ENCODE data around the gene DPP10.

DNA sequence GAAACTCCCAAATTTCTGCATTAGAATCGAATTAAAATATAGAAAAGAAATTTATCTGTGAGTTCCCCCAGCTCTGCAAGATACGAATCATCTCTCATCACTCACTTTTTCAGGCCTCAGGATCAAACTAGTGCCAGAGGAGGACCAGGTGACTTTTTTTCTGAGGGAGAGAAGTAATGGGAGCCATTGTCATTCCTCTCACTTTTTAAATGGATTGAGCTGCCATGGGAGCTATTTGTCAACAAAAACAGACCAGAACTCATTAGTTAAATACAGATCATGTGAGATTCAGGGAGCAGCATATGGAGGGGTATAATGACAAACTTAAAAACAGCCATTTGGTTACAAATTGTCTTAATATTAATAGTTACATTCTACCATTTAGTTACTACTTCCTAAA lies 594.4 kb downstream of the DPP10 start:
- TF ChIP-seq, protein P1, sequence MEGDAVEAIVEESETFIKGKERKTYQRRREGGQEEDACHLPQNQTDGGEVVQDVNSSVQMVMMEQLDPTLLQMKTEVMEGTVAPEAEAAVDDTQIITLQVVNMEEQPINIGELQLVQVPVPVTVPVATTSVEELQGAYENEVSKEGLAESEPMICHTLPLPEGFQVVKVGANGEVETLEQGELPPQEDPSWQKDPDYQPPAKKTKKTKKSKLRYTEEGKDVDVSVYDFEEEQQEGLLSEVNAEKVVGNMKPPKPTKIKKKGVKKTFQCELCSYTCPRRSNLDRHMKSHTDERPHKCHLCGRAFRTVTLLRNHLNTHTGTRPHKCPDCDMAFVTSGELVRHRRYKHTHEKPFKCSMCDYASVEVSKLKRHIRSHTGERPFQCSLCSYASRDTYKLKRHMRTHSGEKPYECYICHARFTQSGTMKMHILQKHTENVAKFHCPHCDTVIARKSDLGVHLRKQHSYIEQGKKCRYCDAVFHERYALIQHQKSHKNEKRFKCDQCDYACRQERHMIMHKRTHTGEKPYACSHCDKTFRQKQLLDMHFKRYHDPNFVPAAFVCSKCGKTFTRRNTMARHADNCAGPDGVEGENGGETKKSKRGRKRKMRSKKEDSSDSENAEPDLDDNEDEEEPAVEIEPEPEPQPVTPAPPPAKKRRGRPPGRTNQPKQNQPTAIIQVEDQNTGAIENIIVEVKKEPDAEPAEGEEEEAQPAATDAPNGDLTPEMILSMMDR (IDR thresholded peaks at IDR 0.05) = no peak
- no peak for TF ChIP-seq SIN3A (IDR thresholded peaks at IDR 0.05; ENCODE audit: borderline replicate concordance, insufficient read depth, low read depth, low read length)
- no peak for TF ChIP-seq POLR2AphosphoS5 (IDR thresholded peaks at IDR 0.05; ENCODE audit: low read depth, low read length)
- TF ChIP-seq TCF7L2 (IDR thresholded peaks at IDR 0.05; ENCODE audit: low read depth, low read length) = no peak
